Upper lobe of right lung (tissue), 1 donor: ENCODE measurements around the gene RGL3. TPM values are rescaled to one million over a fixed set of nuclear protein-coding genes. Genes with fewer than 3 reads are reported as not detected.

ENCODE experiments used
- ATAC-seq: fragments of 200-7000 bp; cut with Tn5 transposase; one replicate; pipeline ENCODE4 v1.9.1; 2020; ENCODE audit warnings: mild to moderate bottlenecking, moderate library complexity
- DNase-seq: peaks from one replicate; pipeline ENCODE4 v3.0.0-alpha.2; 2020
- H3K27ac ChIP-seq: fragments of 200-600 bp; one replicate; pipeline ENCODE4 v1.8.0; 2022
- H3K27me3 ChIP-seq: fragments of 200-600 bp; one replicate; pipeline ENCODE4 v1.8.0; 2022; ENCODE audit warnings: mild to moderate bottlenecking
- H3K36me3 ChIP-seq: fragments of 200-600 bp; one replicate; pipeline ENCODE4 v1.8.0; 2022
- H3K4me1 ChIP-seq: fragments of 200-600 bp; one replicate; pipeline ENCODE4 v1.8.0; 2022
- H3K4me3 ChIP-seq: fragments of 200-600 bp; one replicate; pipeline ENCODE4 v1.8.0; 2022; ENCODE audit warnings: mild to moderate bottlenecking
- H3K9me3 ChIP-seq: fragments of 200-600 bp; one replicate; pipeline ENCODE4 v1.8.0; 2022
- intact Hi-C: fragments of 100-400 bp; cut with DNase I; formaldehyde crosslinking; loops from one replicate; pipeline ENCODE4 v1.11.0; 2022
- total RNA-seq: library from RNA; stranded (reverse); fragmentation: NEBNext Ultra II Directional; extraction: Animal tissue kit (Norgen Biotek cat#: 25700); gene quantifications from one replicate; pipeline ENCODE4 v1.2.1, GENCODE V29; 2021
- TF ChIP-seq, protein P1 (sequence below): fragments of 200-600 bp; IDR thresholded peaks from one replicate; pipeline ENCODE4 v1.8.0; 2022; ENCODE audit warnings: antibody characterized with exemption
- donor health status: DM: no; HTN: yes; CAD: no; lungs with severe emphysema.

The RGL3 gene
- total RNA-seq, 1 donor from 2014 or later, result 54.6 TPM

DNA sequence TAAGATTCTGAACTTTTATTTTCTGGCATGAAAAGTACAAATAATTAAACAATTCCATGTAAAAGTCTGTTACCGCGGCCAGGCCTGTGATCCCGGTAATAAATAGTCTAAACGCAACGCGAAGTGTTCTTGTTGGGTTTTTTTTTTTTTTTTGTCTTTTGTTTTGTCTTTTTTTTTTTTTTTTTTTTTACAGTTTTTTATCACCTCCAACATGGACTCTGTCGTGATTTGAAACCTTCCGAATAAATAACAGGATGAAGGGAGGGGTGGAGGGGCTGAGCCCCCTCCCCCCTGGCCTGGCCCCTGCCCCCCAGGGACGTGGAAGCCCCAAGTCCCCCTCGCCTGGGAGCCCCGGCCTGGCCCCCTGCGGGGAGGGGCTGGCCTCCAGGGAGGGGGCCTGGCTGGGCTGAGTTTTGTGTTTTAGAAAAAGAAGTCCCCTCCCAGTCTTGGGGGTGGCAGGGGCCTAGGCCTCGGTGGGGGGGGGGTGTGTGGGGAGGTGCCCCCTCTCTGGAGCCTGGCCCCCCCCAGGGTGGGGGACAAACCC lies 32.3 kb upstream of the RGL3 start:
- no peak overlapping the region for H3K4me3 ChIP-seq
- intact Hi-C loops, result no loop called here

DNA sequence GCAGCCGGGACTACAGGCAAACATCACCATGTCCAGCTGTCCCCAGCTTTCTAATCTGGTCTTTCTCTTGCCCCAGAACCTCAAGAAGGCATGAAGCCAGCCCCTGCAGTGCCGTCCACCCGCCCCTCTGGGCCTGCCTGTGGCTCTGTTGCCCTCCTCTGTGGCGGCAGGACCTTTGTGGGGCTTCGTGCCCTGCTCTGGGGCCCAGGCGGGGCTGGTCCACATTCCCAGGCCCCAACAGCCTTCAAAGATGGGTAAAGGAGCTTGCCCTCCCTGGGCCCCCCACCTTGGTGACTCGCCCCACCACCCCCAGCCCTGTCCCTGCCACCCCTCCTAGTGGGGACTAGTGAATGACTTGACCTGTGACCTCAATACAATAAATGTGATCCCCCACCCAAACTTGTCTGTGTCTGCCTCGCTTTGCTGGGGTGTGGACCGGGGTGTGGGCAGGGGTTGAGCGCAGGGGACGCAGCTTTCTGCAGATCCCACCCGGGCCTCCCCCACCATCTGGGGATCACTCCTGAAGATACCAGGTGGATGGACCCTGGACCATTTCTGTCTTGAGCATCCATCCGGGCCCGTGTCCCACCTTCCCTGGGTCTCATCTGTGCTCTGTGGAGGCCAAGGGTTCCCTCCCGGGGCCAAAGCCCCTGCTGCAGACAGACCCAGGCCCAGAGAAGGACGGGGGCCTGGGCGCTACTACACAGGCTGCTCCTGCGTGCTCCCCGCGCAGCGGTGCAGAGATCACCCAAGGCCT lies 31.6 kb upstream of the RGL3 start:
- Histone ChIP-seq H3K9me3 (no peaks in the 10 kb centered on the region), H3K4me1 (no peaks in the 10 kb centered on the region), H3K27me3 (no peaks in the 10 kb centered on the region), H3K27ac (no peak overlapping the region), H3K36me3 (peaks cover 29% of the 10 kb centered on the region), H3K4me3 (no peak overlapping the region)
- intact Hi-C loops, result no loop called here
- ATAC-seq (no peak), DNase-seq (no peak)
- TF ChIP-seq, protein P1, sequence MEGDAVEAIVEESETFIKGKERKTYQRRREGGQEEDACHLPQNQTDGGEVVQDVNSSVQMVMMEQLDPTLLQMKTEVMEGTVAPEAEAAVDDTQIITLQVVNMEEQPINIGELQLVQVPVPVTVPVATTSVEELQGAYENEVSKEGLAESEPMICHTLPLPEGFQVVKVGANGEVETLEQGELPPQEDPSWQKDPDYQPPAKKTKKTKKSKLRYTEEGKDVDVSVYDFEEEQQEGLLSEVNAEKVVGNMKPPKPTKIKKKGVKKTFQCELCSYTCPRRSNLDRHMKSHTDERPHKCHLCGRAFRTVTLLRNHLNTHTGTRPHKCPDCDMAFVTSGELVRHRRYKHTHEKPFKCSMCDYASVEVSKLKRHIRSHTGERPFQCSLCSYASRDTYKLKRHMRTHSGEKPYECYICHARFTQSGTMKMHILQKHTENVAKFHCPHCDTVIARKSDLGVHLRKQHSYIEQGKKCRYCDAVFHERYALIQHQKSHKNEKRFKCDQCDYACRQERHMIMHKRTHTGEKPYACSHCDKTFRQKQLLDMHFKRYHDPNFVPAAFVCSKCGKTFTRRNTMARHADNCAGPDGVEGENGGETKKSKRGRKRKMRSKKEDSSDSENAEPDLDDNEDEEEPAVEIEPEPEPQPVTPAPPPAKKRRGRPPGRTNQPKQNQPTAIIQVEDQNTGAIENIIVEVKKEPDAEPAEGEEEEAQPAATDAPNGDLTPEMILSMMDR, result no peak

More for the DNA sequence above, 32.3 kb upstream of the RGL3 start:
- no peak for ATAC-seq
- no peak for DNase-seq
- Histone ChIP-seq H3K4me1 (no peaks in the 10 kb centered on the region), H3K9me3 (no peaks in the 10 kb centered on the region), H3K27ac (no peak overlapping the region), H3K36me3 (peaks cover 29% of the 10 kb centered on the region), H3K27me3 (no peaks in the 10 kb centered on the region)
- TF ChIP-seq, protein P1, result no peak

DNA sequence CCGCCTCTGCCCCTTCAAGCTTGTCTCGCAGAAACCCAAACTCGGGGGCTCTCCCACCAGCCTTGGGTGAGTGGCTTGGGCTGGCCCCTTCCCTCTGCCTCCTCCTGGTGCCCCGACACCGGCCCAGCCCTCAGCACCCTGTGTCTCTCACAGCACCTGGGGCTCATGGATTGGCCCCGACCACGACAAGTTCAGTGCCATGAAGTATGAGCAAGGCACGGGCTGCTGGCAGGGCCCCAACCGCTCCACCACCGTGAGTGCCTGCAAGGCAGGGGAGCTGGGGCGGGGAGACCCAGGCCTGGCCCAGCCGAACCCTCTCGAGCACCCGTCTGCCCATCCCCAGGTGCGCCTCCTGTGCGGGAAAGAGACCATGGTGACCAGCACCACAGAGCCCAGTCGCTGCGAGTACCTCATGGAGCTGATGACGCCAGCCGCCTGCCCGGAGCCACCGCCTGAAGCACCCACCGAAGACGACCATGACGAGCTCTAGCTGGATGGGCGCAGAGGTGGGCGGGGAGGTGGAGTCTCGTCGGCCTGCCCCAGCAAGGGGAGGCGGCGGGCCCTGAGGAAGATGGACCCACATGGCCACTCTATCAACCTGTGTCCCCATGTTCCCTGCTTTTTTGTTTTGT lies 29.9 kb upstream of the RGL3 start:
- Histone ChIP-seq H3K27ac (no peak overlapping the region), H3K36me3 (peaks cover 45% of the 10 kb centered on the region), H3K27me3 (no peaks in the 10 kb centered on the region), H3K4me3 (no peak overlapping the region), H3K4me1 (no peaks in the 10 kb centered on the region), H3K9me3 (no peaks in the 10 kb centered on the region)
- intact Hi-C loops, result loop anchor here (10.0 kb wide), 1 partner anchor 164 kb away; no protein-coding TSS in a partner anchor
- no peak for ATAC-seq
- TF ChIP-seq, protein P1, result no peak
- no peak for DNase-seq

GRCh38 chr19:11448410-11448809 lies 29.3 kb upstream of the RGL3 start:
- Histone ChIP-seq H3K4me1 (no peaks in the 10 kb centered on the region), H3K9me3 (no peaks in the 10 kb centered on the region), H3K27me3 (no peaks in the 10 kb centered on the region), H3K36me3 (peaks cover 51% of the 10 kb centered on the region), H3K27ac (no peak overlapping the region), H3K4me3 (no peak overlapping the region)
- intact Hi-C loops, result loop anchor here (10.0 kb wide), 1 partner anchor 164 kb away; no protein-coding TSS in a partner anchor
- TF ChIP-seq, protein P1, result no peak
- DNase-seq, result no peak
- no peak for ATAC-seq

- Histone ChIP-seq H3K4me3 (no peak overlapping the region), H3K4me1 (no peaks in the 10 kb centered on the region), H3K36me3 (peaks cover 59% of the 10 kb centered on the region), H3K27me3 (no peaks in the 10 kb centered on the region), H3K9me3 (no peaks in the 10 kb centered on the region), H3K27ac (no peak overlapping the region)
- TF ChIP-seq, protein P1, result no peak
- ATAC-seq, result no peak
- intact Hi-C loops, result loop anchor here (10.0 kb wide), 1 partner anchor 163 kb away; no protein-coding TSS in a partner anchor
- no peak for DNase-seq
These were observed 28.5 kb upstream of the RGL3 start for GRCh38 chr19:11447347-11448262.
